ENCODE results near the gene TMEM18.

TMEM18 gene

DNA sequence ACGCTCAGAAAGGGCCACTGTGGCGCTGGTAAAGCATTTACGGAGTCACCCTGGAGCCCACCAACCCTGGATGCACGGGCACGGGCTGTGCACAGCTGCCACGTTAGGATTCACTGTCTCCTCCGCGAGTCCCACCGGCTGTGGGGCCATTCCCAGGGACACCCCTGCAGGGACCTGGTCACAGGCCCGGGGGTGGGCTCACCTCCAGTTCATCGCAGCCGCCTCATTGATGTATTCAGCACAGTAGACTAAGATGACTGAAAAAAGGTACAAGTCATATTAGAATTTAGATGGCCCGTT, 4.7 kb downstream of the TMEM18 start:
- DNase-seq (ENCODE audit: low read depth in 2 of 2): no peak

- DNase-seq (ENCODE audit: low read depth in 2 of 2): no peak
Observed at GRCh38 chr2:671787-672605, 5.2 kb downstream of the TMEM18 start.

DNA sequence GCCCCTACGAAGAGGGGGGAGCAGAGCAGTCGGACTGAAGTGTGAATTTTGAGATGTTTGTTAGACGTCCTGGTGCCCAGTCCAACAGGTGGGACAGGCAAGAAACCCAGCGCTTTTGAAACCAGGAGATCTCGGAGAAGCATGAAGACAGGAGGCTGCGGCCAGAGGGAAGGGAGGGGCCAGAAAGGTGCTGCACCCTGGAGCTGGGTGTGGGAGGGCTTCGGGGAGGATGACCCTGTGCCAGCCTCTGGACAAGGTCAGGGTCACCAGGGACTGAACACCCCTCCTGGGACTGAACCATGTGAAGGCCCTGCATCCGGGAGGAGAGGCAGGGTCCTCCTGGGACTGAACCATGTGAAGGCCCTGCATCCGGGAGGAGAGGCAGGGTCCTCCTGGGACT, 6.1 kb downstream of the TMEM18 start:
- no peak for DNase-seq (ENCODE audit: low read depth in 2 of 2)

DNA sequence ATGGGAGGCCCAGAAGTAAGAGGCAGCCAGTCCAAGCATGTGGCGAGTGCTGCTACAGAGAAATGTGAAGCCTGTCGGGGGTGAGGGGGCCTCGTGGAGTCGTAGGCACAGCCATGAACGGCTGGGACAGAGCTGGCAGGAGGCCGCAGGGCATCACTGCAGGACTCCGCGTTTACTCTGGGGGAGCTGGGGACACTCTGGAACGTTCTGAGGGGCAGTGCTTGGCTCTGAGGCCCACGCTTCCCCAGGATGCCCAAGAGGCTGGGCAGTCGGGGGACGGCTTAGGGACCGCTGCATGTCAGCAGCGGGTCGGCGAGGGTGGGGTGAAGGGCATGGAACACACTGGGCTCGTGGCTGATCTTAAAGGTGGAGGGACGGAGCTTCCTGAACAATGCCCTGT, 6.6 kb downstream of the TMEM18 start:
- no peak for DNase-seq (ENCODE audit: low read depth in 2 of 2)

- no peak for DNase-seq (ENCODE audit: low read depth in 2 of 2)
Observed at GRCh38 chr2:669323-669722, 7.9 kb downstream of the TMEM18 start.

GRCh38 chr2:668000-668398, 9.2 kb downstream of the TMEM18 start:
- no peak for DNase-seq (ENCODE audit: low read depth in 2 of 2)

GRCh38 chr2:667332-667999, 9.7 kb downstream of the TMEM18 start:
- no peak for DNase-seq (ENCODE audit: low read depth in 2 of 2)

GRCh38 chr2:666441-666840, 10.8 kb downstream of the TMEM18 start:
- DNase-seq (ENCODE audit: low read depth in 2 of 2): no peak

DNA sequence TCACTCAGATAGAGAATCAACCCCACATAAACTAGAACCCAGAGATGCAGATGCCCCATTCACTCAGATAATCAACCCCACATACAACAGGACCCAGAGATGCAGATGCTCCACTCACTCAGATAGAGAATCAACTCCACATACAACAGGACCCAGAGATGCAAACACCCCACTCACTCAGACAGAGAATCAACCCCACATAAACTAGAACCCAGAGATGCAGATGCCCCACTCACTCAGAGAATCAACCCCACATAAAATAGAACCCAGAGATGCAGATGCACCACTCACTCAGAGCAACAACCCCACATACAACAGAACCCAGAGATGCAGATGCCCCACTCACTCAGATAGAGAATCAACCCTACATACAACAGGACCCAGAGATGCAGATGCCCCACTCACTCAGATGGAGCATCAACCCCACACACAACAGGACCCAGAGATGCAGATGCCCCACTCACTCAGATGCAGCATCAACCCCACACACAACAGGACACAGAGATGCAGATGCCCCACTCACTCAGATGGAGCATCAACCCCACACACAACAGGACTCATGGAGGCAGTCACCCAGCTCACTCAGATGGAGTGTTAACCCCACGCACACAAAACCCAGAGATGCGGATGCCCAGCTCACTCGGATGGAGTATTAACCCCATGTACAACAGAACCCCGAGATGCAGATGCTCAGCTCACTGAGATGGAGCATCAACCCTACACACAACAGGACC, 11.7 kb downstream of the TMEM18 start:
- no peak for DNase-seq (ENCODE audit: low read depth in 2 of 2)

GRCh38 chr2:664063-664462, 13.1 kb downstream of the TMEM18 start:
- no peak for DNase-seq (ENCODE audit: low read depth in 2 of 2)

GRCh38 chr2:663221-663620, 14.0 kb downstream of the TMEM18 start:
- no peak for DNase-seq (ENCODE audit: low read depth in 2 of 2)

- DNase-seq (ENCODE audit: low read depth in 2 of 2): no peak
Observed at GRCh38 chr2:661360-661635, 15.9 kb downstream of the TMEM18 start.

DNA sequence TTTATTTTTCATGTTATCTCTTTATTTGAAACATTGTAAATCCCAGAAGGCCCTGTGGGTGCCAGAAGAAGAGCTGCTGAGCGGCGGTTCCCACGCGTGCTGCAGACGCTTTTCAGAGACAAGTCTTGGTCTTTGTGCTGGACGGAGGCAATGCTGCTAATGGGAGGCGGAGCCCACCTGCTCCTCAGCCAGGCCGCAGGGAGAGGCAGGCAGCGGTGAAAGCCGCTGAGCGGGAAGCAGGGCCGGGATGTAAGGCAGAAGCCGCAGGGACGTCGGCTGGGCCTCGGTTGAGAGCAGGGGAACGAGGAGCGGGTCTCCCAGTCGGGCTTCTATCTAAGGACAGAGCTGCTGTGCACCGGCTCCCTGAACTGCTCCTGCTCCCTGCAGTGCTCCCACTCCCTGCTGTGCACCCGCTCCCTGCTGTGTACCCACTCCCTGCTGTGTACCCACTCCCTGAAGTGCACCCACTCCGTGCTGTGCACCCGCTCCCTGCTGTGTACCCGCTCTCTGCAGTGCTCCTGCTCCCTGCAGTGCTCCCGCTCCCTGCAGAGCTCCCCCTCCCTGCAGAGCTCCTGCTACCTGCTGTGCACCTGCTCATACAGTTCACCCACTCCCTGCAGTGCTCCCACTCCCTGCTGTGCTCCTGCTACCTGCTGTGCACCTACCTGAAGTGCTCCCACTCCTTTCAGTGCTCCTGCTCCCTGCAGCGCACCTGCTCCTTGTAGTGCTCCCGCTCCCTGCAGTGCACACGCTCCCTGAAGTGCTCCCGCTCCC, 16.4 kb downstream of the TMEM18 start:
- no peak for DNase-seq (ENCODE audit: low read depth in 2 of 2)

- DNase-seq (ENCODE audit: low read depth in 2 of 2): no peak
Observed at GRCh38 chr2:660029-660428, 17.2 kb downstream of the TMEM18 start.

DNA sequence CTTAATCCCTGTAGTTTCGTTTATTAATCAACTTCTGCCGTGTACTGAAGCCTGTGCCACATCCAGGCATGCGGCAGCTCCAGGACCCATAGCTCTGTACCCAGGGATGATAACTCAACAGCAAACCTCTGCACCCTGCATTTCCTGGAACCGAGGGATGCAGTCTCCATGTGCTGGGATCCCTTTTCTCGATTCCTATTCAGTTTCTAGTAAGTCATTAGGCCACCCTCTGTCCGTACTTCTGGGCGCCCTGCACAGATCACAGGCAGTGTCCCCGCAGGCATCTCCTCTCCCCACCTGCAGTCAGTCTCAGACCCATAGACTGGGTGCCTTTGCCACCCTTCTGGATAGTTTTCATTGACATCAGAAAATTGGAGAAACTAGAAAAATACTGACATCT, 18.8 kb downstream of the TMEM18 start:
- DNase-seq (ENCODE audit: low read depth in 2 of 2): no peak

GRCh38 chr2:657766-658165, 19.4 kb downstream of the TMEM18 start:
- no peak for DNase-seq (ENCODE audit: low read depth in 2 of 2)

- DNase-seq (ENCODE audit: low read depth in 2 of 2): no peak
Observed at GRCh38 chr2:656676-657075, 20.5 kb downstream of the TMEM18 start.

DNA sequence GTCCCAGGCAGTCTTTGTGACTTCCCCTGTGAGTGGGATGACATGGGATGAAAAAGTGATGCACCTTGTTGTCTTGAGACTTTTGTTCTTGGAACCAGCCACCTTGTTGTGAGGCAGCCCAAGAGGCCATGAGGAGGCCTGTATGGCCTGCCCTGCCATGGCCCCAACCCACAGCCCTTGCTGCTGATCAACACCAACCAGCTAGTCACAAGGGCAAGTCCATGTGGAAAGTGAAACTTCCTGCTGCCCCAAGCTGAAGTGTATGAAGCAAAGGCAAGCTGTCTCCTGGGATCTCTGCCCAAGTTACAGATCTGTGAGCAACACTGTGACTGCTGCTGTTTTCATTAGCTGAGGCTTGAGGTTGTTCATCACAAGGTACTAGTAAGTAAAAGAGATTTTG, 21.6 kb downstream of the TMEM18 start:
- DNase-seq (ENCODE audit: low read depth in 2 of 2): no peak

GRCh38 chr2:654896-655295, 22.3 kb downstream of the TMEM18 start:
- DNase-seq (ENCODE audit: low read depth in 2 of 2): no peak

- DNase-seq (ENCODE audit: low read depth in 2 of 2): no peak
Observed at GRCh38 chr2:653645-654425, 23.4 kb downstream of the TMEM18 start.

DNA sequence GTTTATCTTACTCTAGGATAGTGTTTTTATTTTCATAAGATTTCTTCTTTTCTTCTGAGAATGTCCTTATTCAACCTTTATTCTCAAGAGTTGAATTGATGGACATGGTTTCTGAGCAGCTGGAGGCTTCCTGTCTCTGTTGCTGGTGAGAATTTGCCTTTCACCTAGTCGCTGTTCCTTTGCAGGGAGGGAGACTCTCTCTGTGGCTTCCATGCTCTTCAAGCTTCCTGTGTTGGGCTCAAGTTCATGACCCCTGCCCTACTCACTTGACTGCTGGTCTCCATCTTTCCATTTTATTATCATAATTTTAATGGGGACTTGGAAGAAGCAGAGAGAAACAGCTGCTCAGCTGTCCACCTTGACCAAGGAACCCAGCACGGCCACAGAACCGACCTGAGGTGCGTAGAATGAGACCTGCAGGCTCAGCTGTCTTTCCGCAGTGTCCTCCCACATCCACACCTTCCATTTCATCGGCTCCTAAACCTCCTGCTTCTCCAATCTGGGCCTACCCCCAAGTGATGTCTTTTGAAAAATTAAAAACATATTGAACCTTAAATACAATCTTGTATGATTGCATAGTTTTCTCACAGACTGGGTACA, 24.2 kb downstream of the TMEM18 start:
- DNase-seq (ENCODE audit: low read depth in 2 of 2): no peak
